Measurements from ENCODE around the gene ASTN2. TPM values are rescaled to one million over a fixed set of nuclear protein-coding genes. Genes with fewer than 3 reads are reported as not detected.
A peak's percentile ranks its signal among the peaks of the same experiment; 100 is the strongest.

The ASTN2 gene
- total and polyA plus RNA-seq, 2 experiments from 2014 or later, result 5.8 to 7.5 TPM

- Histone ChIP-seq H3K9me2 (ENCODE audit: insufficient read depth) (no peaks in the 10 kb centered on the region), H3K4me3 (no peak overlapping the region), H3K9me3 (ENCODE audit: low read depth) (no peaks in the 10 kb centered on the region), H3K9ac (no peak overlapping the region), H4K20me1 (ENCODE audit: insufficient read depth) (no peaks in the 10 kb centered on the region), H2AFZ (no peak overlapping the region), H3K27ac (no peak overlapping the region), H3K4me2 (ENCODE audit: unreplicated experiment) (no peak overlapping the region), H3K4me1 (ENCODE audit: insufficient read depth) (peaks cover 12% of the 10 kb centered on the region), H3K36me3 (ENCODE audit: low read depth) (no peaks in the 10 kb centered on the region), H3K27me3 (replicated peaks; ENCODE audit: insufficient read depth) (no peaks in the 10 kb centered on the region), H3F3A (ENCODE audit: insufficient read depth) (no peaks in the 10 kb centered on the region; the same call in 1 of the 2 replicates), H3K79me2 (ENCODE audit: insufficient read depth) (no peaks in the 10 kb centered on the region)
- in situ Hi-C loops (cut with MboI), result no loop called here
- peak; percentile 33 for DNase-seq
- TF ChIP-seq EZH2 (IDR thresholded peaks at IDR 0.05; ENCODE audit: insufficient read depth, poor library complexity, severe bottlenecking) (no peak), EZH2phosphoT487 (IDR thresholded peaks at IDR 0.05; ENCODE audit: insufficient read depth, low read depth) (no peak)
- WGBS, 2 experiments (ENCODE audit: low coverage in 1 of 2, low lambda C conversion rate in 2 of 2, missing lambda C conversion rate in 2 of 2), result 46 to 56% methylated on average over 6 of the region's 6 CpGs
Observed at GRCh38 chr9:116662646-116663310, 752.1 kb downstream of the ASTN2 start.

GRCh38 chr9:116661037-116661954, 753.6 kb downstream of the ASTN2 start:
- Histone ChIP-seq H3K9ac (peak overlapping the region; percentile 10; the same call in 1 of the 2 replicates), H3K9me2 (ENCODE audit: insufficient read depth) (no peaks in the 10 kb centered on the region), H3K79me2 (ENCODE audit: insufficient read depth) (no peaks in the 10 kb centered on the region), H4K20me1 (ENCODE audit: insufficient read depth) (no peaks in the 10 kb centered on the region), H3F3A (ENCODE audit: insufficient read depth) (peaks cover 5% of the 10 kb centered on the region), H3K27ac (0 out of 2 replicates have a peak overlapping the region, but pooled peaks have one; percentile 24), H3K4me3 (no peak overlapping the region), H3K36me3 (ENCODE audit: low read depth) (no peaks in the 10 kb centered on the region), H3K4me2 (ENCODE audit: unreplicated experiment) (peak overlapping the region; percentile 8), H3K9me3 (ENCODE audit: low read depth) (no peaks in the 10 kb centered on the region), H3K4me1 (ENCODE audit: insufficient read depth) (peaks cover 24% of the 10 kb centered on the region), H2AFZ (no peak overlapping the region), H3K27me3 (replicated peaks; ENCODE audit: insufficient read depth) (no peaks in the 10 kb centered on the region)
- in situ Hi-C loops (cut with MboI), result no loop called here
- TF ChIP-seq EZH2 (IDR thresholded peaks at IDR 0.05; ENCODE audit: insufficient read depth, poor library complexity, severe bottlenecking), result no peak
- no peak for TF ChIP-seq EZH2phosphoT487 (IDR thresholded peaks at IDR 0.05; ENCODE audit: insufficient read depth, low read depth)
- peak; percentile 93 for DNase-seq
- 51 to 55% methylated on average over 7 of the region's 7 CpGs for WGBS, 2 experiments (ENCODE audit: low coverage in 1 of 2, low lambda C conversion rate in 2 of 2, missing lambda C conversion rate in 2 of 2)

GRCh38 chr9:116658265-116658664, 756.6 kb downstream of the ASTN2 start:
- in situ Hi-C loops (cut with MboI), result no loop called here
- DNase-seq, result no peak
- no peaks in the 10 kb centered on the region for H3K9me3 ChIP-seq (ENCODE audit: low read depth)
- no peaks in the 10 kb centered on the region for H3K79me2 ChIP-seq (ENCODE audit: insufficient read depth)
- no peak overlapping the region for H2AFZ ChIP-seq
- H4K20me1 ChIP-seq (ENCODE audit: insufficient read depth), result no peaks in the 10 kb centered on the region
- WGBS, 2 experiments (ENCODE audit: low coverage in 1 of 2, low lambda C conversion rate in 2 of 2, missing lambda C conversion rate in 2 of 2), result 92 to 100% methylated on average over 2 of the region's 2 CpGs
- no peak for TF ChIP-seq EZH2phosphoT487 (IDR thresholded peaks at IDR 0.05; ENCODE audit: insufficient read depth, low read depth)
- no peak for TF ChIP-seq EZH2 (IDR thresholded peaks at IDR 0.05; ENCODE audit: insufficient read depth, poor library complexity, severe bottlenecking)
- H3K9ac ChIP-seq, result no peak overlapping the region
- H3K4me1 ChIP-seq (ENCODE audit: insufficient read depth), result peaks cover 39% of the 10 kb centered on the region
- no peaks in the 10 kb centered on the region for H3K9me2 ChIP-seq (ENCODE audit: insufficient read depth)
- no peak overlapping the region for H3K4me3 ChIP-seq
- no peak overlapping the region for H3K4me2 ChIP-seq (ENCODE audit: unreplicated experiment)
- no peaks in the 10 kb centered on the region for H3K27me3 ChIP-seq (replicated peaks; ENCODE audit: insufficient read depth)
- no peak overlapping the region for H3K27ac ChIP-seq
- H3K36me3 ChIP-seq (ENCODE audit: low read depth), result no peaks in the 10 kb centered on the region
- H3F3A ChIP-seq (ENCODE audit: insufficient read depth), result peaks cover 26% of the 10 kb centered on the region

GRCh38 chr9:116656977-116657376, 757.9 kb downstream of the ASTN2 start:
- peaks cover 39% of the 10 kb centered on the region for H3K4me1 ChIP-seq (ENCODE audit: insufficient read depth)
- in situ Hi-C loops (cut with MboI), result no loop called here
- H3K4me3 ChIP-seq, result 0 out of 2 replicates have a peak overlapping the region, but pooled peaks have one; percentile 1
- WGBS, 2 experiments (ENCODE audit: low coverage in 1 of 2, low lambda C conversion rate in 2 of 2, missing lambda C conversion rate in 2 of 2), result 24 to 31% methylated on average over 2 of the region's 2 CpGs
- no peaks in the 10 kb centered on the region for H3K79me2 ChIP-seq (ENCODE audit: insufficient read depth)
- peak overlapping the region; percentile 46 for H3K9ac ChIP-seq
- H3K9me2 ChIP-seq (ENCODE audit: insufficient read depth), result no peaks in the 10 kb centered on the region
- H2AFZ ChIP-seq, result peak overlapping the region; percentile 77
- H3K4me2 ChIP-seq (ENCODE audit: unreplicated experiment), result peak overlapping the region; percentile 11
- no peaks in the 10 kb centered on the region for H3K36me3 ChIP-seq (ENCODE audit: low read depth)
- peaks cover 26% of the 10 kb centered on the region for H3F3A ChIP-seq (ENCODE audit: insufficient read depth)
- H3K27me3 ChIP-seq (replicated peaks; ENCODE audit: insufficient read depth), result no peaks in the 10 kb centered on the region
- H3K27ac ChIP-seq, result peak overlapping the region; percentile 59
- peak; percentile 71 for DNase-seq
- TF ChIP-seq EZH2 (IDR thresholded peaks at IDR 0.05; ENCODE audit: insufficient read depth, poor library complexity, severe bottlenecking) (no peak), EZH2phosphoT487 (IDR thresholded peaks at IDR 0.05; ENCODE audit: insufficient read depth, low read depth) (no peak)
- H4K20me1 ChIP-seq (ENCODE audit: insufficient read depth), result no peaks in the 10 kb centered on the region
- no peaks in the 10 kb centered on the region for H3K9me3 ChIP-seq (ENCODE audit: low read depth)

Data from GM23248 (cell line).